Tibial nerve (tissue), 4 donors: ENCODE measurements around the gene TCFL5. TPM values are rescaled to one million over a fixed set of nuclear protein-coding genes. Genes with fewer than 3 reads are reported as not detected.

Experiments
- DNase-seq, 2 donors: peaks; one replicate each; pipeline ENCODE4 v3.0.0-alpha.2; 2019; ENCODE audit warnings: low spot score in 2 of 2
- H3K27ac ChIP-seq, 4 donors: fragments of 200-600 bp; sonication (generic) in 3 of 4; one replicate each; pipeline ENCODE4 v1.5.1; 2017 to 2019; ENCODE audit warnings: mild to moderate bottlenecking in 1 of 4
- H3K27me3 ChIP-seq, 2 donors: fragments of 200-600 bp; sonication (generic) in 1 of 2; one replicate each; pipeline versions ENCODE4 v1.5.1 to v1.6.0; 2017 to 2019
- H3K36me3 ChIP-seq, 3 donors: fragments of 200-600 bp; sonication (generic); one replicate each; pipeline ENCODE4 v1.5.1; 2018 to 2019
- H3K4me1 ChIP-seq, 4 donors: fragments of 200-600 bp; sonication (generic) in 3 of 4; one replicate each; pipeline ENCODE4 v1.5.1; 2017 to 2019
- H3K4me3 ChIP-seq, 4 donors: fragments of 200-600 bp; sonication (generic) in 3 of 4; one replicate each; pipeline ENCODE4 v1.5.1; 2017 to 2019; ENCODE audit warnings: mild to moderate bottlenecking in 1 of 4, moderate library complexity in 1 of 4
- H3K9me3 ChIP-seq, 4 donors: fragments of 200-600 bp; sonication (generic) in 3 of 4; one replicate each; pipeline ENCODE4 v1.5.1; 2017 to 2019
- EP300 ChIP-seq, 2 donors: sonication (generic); formaldehyde crosslinking; IDR thresholded peaks; one replicate each; pipeline ENCODE4 v1.6.1; 2017; ENCODE audit warnings: antibody characterized with exemption in 2 of 2, mild to moderate bottlenecking in 1 of 2
- POLR2A ChIP-seq, 2 donors: fragments of 450-650 bp; IDR thresholded peaks; one replicate each; pipeline ENCODE4 v1.6.1; 2017; ENCODE audit warnings: antibody characterized with exemption in 2 of 2, mild to moderate bottlenecking in 2 of 2, moderate library complexity in 2 of 2
- WGBS, 2 donors: methylation state at CpG; one replicate each; pipeline ENCODE4 v1.1.5; 2018; 5-methylcytosine and 5-hydroxymethylcytosine counted together
- total RNA-seq, 4 donors: library from RNA; depleted of rRNA; stranded (reverse); fragments of >200 nt; gene quantifications; one replicate each; pipeline ENCODE4 v1.1.0, GENCODE V29; 2016
- TF ChIP-seq, protein P1 (sequence below), 5 experiments: fragments of 200-600 bp in 3 of 5; fragments of 450-650 bp in 2 of 5; sonication (generic) in 3 of 5; IDR thresholded peaks; one replicate each; pipeline ENCODE4 v1.5.1; 2016 to 2019; ENCODE audit warnings: antibody characterized with exemption in 5 of 5, mild to moderate bottlenecking in 3 of 5, moderate library complexity in 2 of 5

The TCFL5 gene
- total RNA-seq, 4 donors from 2014 or later: 9.8 to 25.1 (median 16.2) TPM

DNA sequence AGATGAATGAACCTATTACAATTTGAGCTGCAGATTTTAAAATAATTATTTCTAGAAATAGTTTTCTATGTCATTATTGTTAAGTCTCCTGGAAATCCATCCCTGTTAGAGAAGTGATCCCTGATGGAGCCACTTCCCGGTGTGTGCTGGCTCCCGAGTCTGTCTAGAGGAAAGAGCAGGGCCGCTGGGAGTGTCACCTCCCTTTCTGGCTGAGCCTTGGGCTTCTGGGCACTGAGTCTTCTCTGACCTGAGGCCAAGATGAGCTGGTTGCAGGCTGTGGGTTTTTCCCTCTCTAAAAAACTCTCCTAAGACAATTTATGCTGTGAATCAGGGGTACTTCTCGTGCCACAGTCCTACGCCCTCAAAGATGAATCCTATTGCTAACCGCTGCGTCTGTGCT, 28.8 kb upstream of the TCFL5 start:
- DNase-seq: no peak
- Histone ChIP-seq H3K4me1 (peaks cover 0 to 7% (median 0%) of the 10 kb centered on the region in 4 donors), H3K27me3 (no peaks in the 10 kb centered on the region), H3K4me3 (no peak overlapping the region), H3K36me3 (peaks cover 4 to 98% (median 46%) of the 10 kb centered on the region in 3 donors), H3K27ac (no peak overlapping the region), H3K9me3 (no peaks in the 10 kb centered on the region)
- 89 to 90% methylated on average over 7 of the region's 7 CpGs for WGBS, 2 donors
- TF ChIP-seq, protein P1, sequence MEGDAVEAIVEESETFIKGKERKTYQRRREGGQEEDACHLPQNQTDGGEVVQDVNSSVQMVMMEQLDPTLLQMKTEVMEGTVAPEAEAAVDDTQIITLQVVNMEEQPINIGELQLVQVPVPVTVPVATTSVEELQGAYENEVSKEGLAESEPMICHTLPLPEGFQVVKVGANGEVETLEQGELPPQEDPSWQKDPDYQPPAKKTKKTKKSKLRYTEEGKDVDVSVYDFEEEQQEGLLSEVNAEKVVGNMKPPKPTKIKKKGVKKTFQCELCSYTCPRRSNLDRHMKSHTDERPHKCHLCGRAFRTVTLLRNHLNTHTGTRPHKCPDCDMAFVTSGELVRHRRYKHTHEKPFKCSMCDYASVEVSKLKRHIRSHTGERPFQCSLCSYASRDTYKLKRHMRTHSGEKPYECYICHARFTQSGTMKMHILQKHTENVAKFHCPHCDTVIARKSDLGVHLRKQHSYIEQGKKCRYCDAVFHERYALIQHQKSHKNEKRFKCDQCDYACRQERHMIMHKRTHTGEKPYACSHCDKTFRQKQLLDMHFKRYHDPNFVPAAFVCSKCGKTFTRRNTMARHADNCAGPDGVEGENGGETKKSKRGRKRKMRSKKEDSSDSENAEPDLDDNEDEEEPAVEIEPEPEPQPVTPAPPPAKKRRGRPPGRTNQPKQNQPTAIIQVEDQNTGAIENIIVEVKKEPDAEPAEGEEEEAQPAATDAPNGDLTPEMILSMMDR (IDR thresholded peaks at IDR 0.05): no peak
- TF ChIP-seq EP300 (IDR thresholded peaks at IDR 0.05) (no peak), POLR2A (IDR thresholded peaks at IDR 0.05) (no peak)

DNA sequence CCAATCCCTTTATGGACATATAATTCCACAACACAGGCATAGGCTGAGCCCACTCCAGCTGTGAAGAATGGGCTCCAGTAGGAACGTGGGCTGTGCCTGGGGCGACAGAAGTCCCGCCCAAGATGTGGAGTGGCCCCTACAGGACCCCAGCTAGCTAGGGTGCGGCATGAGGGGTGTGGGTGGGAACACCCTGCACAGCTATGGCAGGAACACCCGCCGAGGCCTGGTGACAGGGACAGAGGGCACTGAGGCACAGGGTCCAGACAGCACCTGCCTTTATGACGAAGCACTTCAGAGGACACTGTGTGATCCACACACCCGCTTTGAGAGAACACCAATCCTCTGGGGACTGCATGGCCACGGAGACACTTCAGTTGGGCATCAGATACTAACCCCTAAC, 28.2 kb upstream of the TCFL5 start:
- 87 to 92% methylated on average over 8 of the region's 9 CpGs for WGBS, 2 donors
- no peaks in the 10 kb centered on the region for H3K27me3 ChIP-seq
- peaks cover 0 to 7% (median 0%) of the 10 kb centered on the region in 4 donors for H3K4me1 ChIP-seq
- H3K36me3 ChIP-seq: peaks cover 4 to 93% (median 46%) of the 10 kb centered on the region in 3 donors
- no peak overlapping the region for H3K4me3 ChIP-seq
- no peak for TF ChIP-seq POLR2A (IDR thresholded peaks at IDR 0.05)
- TF ChIP-seq, protein P1 (IDR thresholded peaks at IDR 0.05): no peak
- TF ChIP-seq EP300 (IDR thresholded peaks at IDR 0.05): no peak
- H3K9me3 ChIP-seq: no peaks in the 10 kb centered on the region
- no peak for DNase-seq
- H3K27ac ChIP-seq: no peak overlapping the region

DNA sequence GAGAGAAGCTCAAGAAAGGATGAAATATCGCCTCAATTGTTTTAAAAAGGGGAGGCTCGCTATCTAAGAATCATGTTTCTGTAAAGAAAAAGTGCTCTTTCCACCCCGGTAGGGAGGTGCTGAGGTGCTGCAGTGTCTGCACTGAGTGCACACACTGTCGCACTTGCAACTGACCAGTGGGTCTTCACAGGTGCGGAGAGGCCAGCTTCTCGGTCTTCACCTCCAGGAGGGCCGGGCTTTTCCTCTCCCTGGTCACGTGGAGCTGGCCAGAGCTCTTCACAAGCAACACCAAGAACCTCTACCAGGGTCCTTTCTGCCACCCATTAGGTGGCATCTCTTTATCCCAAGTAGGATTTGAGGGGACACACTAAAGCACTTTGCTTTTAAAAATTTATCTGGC, 27.8 kb upstream of the TCFL5 start:
- Histone ChIP-seq H3K27ac (no peak overlapping the region), H3K4me3 (no peak overlapping the region), H3K27me3 (no peaks in the 10 kb centered on the region), H3K4me1 (peaks cover 0 to 7% (median 0%) of the 10 kb centered on the region in 4 donors), H3K9me3 (no peaks in the 10 kb centered on the region), H3K36me3 (peaks cover 4 to 88% (median 44%) of the 10 kb centered on the region in 3 donors)
- DNase-seq: no peak
- WGBS, 2 donors: 84 to 87% methylated on average over 8 of the region's 8 CpGs
- TF ChIP-seq POLR2A (IDR thresholded peaks at IDR 0.05) (no peak), EP300 (IDR thresholded peaks at IDR 0.05) (no peak)
- TF ChIP-seq, protein P1 (IDR thresholded peaks at IDR 0.05): no peak

DNA sequence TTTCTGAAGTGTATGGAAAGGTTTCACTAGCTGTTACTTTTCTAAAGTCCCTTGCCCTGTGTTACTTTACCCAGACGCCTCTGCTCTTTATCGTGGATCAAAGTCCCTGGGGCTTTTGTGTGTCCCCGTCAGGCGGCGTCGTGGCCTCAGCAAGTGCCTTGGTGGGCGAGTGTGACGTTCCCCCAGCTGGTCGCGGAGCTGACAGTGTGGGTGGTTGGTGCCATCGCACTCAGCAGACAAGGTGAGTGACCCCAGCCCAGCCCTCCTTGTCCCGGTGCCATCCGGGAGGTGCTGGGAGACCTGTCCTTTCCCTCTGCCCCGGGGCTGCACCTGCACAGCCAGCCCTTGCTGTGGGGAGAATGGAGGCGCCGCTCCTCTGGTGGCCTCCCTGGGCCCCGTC, 27.3 kb upstream of the TCFL5 start:
- H3K4me3 ChIP-seq: no peak overlapping the region
- 88 to 92% methylated on average over 14 to 17 of the region's 17 CpGs for WGBS, 2 donors
- H3K9me3 ChIP-seq: no peaks in the 10 kb centered on the region
- no peaks in the 10 kb centered on the region for H3K27me3 ChIP-seq
- peaks cover 0 to 7% (median 0%) of the 10 kb centered on the region in 4 donors for H3K4me1 ChIP-seq
- peaks cover 4 to 83% (median 39%) of the 10 kb centered on the region in 3 donors for H3K36me3 ChIP-seq
- TF ChIP-seq, protein P1 (IDR thresholded peaks at IDR 0.05): no peak
- no peak for TF ChIP-seq EP300 (IDR thresholded peaks at IDR 0.05)
- TF ChIP-seq POLR2A (IDR thresholded peaks at IDR 0.05): no peak
- no peak for DNase-seq
- no peak overlapping the region for H3K27ac ChIP-seq

DNA sequence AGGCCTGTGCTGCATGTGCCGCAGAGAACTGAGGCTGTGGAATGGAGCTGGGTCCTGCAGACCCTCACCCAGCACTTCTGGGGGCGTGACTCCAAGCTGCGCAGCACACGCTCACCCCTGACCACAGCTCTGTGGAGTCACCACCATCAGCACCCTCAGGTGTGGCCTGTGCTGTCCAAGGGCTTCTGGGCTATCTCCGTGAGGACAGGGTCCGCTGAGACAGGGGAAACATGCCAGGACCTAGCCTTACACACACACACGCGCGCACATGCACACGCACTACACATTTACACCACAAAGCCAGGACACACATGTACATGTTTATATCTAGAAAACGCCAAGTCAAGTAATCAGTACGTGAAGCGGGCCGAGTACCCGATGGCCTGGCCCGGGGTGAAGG, 26.8 kb upstream of the TCFL5 start:
- TF ChIP-seq, protein P1 (IDR thresholded peaks at IDR 0.05): no peak
- TF ChIP-seq POLR2A (IDR thresholded peaks at IDR 0.05) (no peak), EP300 (IDR thresholded peaks at IDR 0.05) (no peak)
- Histone ChIP-seq H3K4me1 (peaks cover 0 to 7% (median 0%) of the 10 kb centered on the region in 4 donors), H3K36me3 (peaks cover 4 to 78% (median 34%) of the 10 kb centered on the region in 3 donors), H3K9me3 (no peaks in the 10 kb centered on the region), H3K4me3 (no peak overlapping the region), H3K27ac (no peak overlapping the region), H3K27me3 (no peaks in the 10 kb centered on the region)
- 96 to 98% methylated on average over 16 of the region's 16 CpGs for WGBS, 2 donors
- no peak for DNase-seq
